ENCODE measurements around the gene SPO11. TPM values are rescaled to one million over a fixed set of nuclear protein-coding genes. Genes with fewer than 3 reads are reported as not detected.
A peak's percentile ranks its signal among the peaks of the same experiment; 100 is the strongest.

Gene SPO11
- total and polyA plus RNA-seq, 9 of the 15 experiments (the other 6 are each of a cell fraction or from before 2014, with no cell fraction given) = not detected

- 1% methylated on average over 4 of the region's 4 CpGs for WGBS (ENCODE audit: insufficient coverage, low coverage, missing lambda C conversion rate)
- no peak overlapping the region for H3K27ac ChIP-seq (ENCODE audit: extremely low read depth, low read depth, low read length)
- H2AFZ ChIP-seq (ENCODE audit: low read depth, low read length) = no peak overlapping the region
- H3K79me2 ChIP-seq (ENCODE audit: control insufficient read depth, insufficient read depth, low read length) = no peaks in the 10 kb centered on the region
- peaks cover 12 to 44% of the 10 kb centered on the region in 2 experiments for H3K27me3 ChIP-seq (ENCODE audit: control insufficient read depth in 2 of 2, insufficient read depth in 2 of 2, low read length in 2 of 2)
- BruUV-seq (replicated peaks) = no TSS peak
- in situ Hi-C loops (cut with MboI) (no loop called here), intact Hi-C loops (cut with micrococcal nuclease) (no loop called here)
- H3K4me2 ChIP-seq (ENCODE audit: insufficient read depth, low read length) = no peak overlapping the region
- H3K9ac ChIP-seq (ENCODE audit: insufficient read depth in 1 of 2, low read depth in 2 of 2, low read length in 2 of 2) = no peak overlapping the region
- ChIA-PET CTCF (ENCODE audit: low intra/inter-chr PET ratio) (no interaction called here), POLR2A (no interaction called here)
- H4K20me1 ChIP-seq (replicated peaks; ENCODE audit: control insufficient read depth, insufficient read depth, low read length) = no peaks in the 10 kb centered on the region
- H3K9me3 ChIP-seq (replicated peaks; ENCODE audit: control insufficient read depth, insufficient read depth, low read depth, low read length) = no peaks in the 10 kb centered on the region
- H3K36me3 ChIP-seq (ENCODE audit: control insufficient read depth, insufficient read depth, low read length) = no peaks in the 10 kb centered on the region
- H3K4me3 ChIP-seq = no peak overlapping the region
- H3K9me1 ChIP-seq (ENCODE audit: control insufficient read depth, insufficient read depth, low read length) = no peaks in the 10 kb centered on the region
- DNase-seq (ENCODE audit: extremely low read depth in 1 of 4, low spot score in 3 of 4) (no peak), ATAC-seq (no peak), FAIRE-seq (no peak)
- H3K4me1 ChIP-seq (replicated peaks in 1 of 2; ENCODE audit: control insufficient read depth in 2 of 2, insufficient read depth in 2 of 2, low read length in 2 of 2) = peaks cover 0 to 3% of the 10 kb centered on the region in 2 experiments; a peak in 1 of 5 replicates
- TF ChIP-seq TBL1XR1 (IDR thresholded peaks at IDR 0.05; ENCODE audit: low read length in 2 of 2) (no peak), ZNF146 (CRISPR knock-in tag; IDR thresholded peaks at IDR 0.05; ENCODE audit: unreplicated experiment) (no peak), GATA2 (CRISPR knock-in tag; IDR thresholded peaks at IDR 0.05) (no peak), CEBPG (CRISPR knock-in tag; IDR thresholded peaks at IDR 0.05) (no peak), CEBPG (tag; conservative IDR thresholded peaks at IDR 0.05 in 1 of 2, IDR thresholded peaks at IDR 0.05 in 1 of 2) (peak in 1 of 2 experiments; percentile 48; a peak in 1 of 4 replicates), ZNF253 (CRISPR knock-in tag; conservative IDR thresholded peaks at IDR 0.05) (no peak), DMBX1 (CRISPR knock-in tag; IDR thresholded peaks at IDR 0.05; ENCODE audit: borderline replicate concordance) (no peak), BRD9 (IDR thresholded peaks at IDR 0.05; ENCODE audit: low read depth, partially characterized antibody) (no peak), SRSF7 (optimal IDR thresholded peaks at IDR 0.05; ENCODE audit: low read depth, low read length) (no peak), PKNOX1 (IDR thresholded peaks at IDR 0.05) (no peak), ZNF174 (CRISPR knock-in tag; IDR thresholded peaks at IDR 0.05) (no peak), ZNF347 (CRISPR knock-in tag; IDR thresholded peaks at IDR 0.05; ENCODE audit: low read depth) (no peak), CEBPB (tag; IDR thresholded peaks at IDR 0.05) (0 out of 2 replicates have a peak, but pooled peaks have one; percentile 12), CREB1 (IDR thresholded peaks at IDR 0.05) (no peak), CREB1 (CRISPR knock-in tag; IDR thresholded peaks at IDR 0.05) (no peak), BCOR (IDR thresholded peaks at IDR 0.05) (no peak), BRF1 (IDR thresholded peaks at IDR 0.05; ENCODE audit: borderline replicate concordance, extremely low read depth, insufficient read length) (no peak), ZNF239 (CRISPR knock-in tag; IDR thresholded peaks at IDR 0.05) (no peak), SMC3 (conservative IDR thresholded peaks at IDR 0.05; ENCODE audit: insufficient read depth, low read depth, low read length) (no peak), ESRRB (CRISPR knock-in tag; IDR thresholded peaks at IDR 0.05; ENCODE audit: borderline replicate concordance) (no peak)
Observed at GRCh38 chr20:57298457-57298856, 31.1 kb upstream of the SPO11 start.
